ENCODE measurements around the gene AIMP2.
"Not testable (repeated sequence)": the region's sequence is repeated elsewhere in the genome, so short reads cannot be mapped to it uniquely, and the experiment has no call there.

The AIMP2 gene

GRCh38 chr7:6008668-6009611 lies at the start of gene AIMP2, which contains the start of gene PMS2:
Gene AIMP2 (plus strand): TSS chr7:6009272. CDS start chr7:6009364, 92 bp downstream.
Gene PMS2 (minus strand): TSS chr7:6009049. CDS start chr7:6009019, 30 bp downstream.
- DNase-seq, result peak; percentile 99

DNA sequence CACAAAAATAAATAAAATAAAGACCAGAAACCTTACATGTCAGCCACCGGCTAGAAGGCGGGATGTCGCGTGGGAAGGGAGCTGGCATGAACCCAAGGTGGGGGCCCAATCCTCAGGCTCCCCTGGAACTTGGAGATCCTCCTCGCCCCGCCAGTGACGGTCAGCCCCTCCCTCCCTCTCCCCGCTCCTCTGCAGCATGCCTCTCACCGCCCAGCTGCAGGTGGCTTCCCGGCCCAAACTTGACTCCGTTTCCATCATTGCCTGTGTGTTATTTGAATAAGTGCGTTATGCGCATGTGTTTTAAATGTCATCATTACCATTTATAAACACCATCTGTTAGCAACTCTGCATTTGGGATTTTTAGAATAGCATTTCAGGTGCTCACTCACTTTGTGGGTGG lies 45.9 kb upstream of the AIMP2 start:
- DNase-seq, result not testable (repeated sequence)

GRCh38 chr7:5963810-5964209 lies 45.3 kb upstream of the AIMP2 start:
- DNase-seq, result not testable (repeated sequence)

GRCh38 chr7:5970347-5970911 lies 38.6 kb upstream of the AIMP2 start, which contains the start of gene RSPH10B:
Gene RSPH10B (minus strand): TSS chr7:5970689. CDS start chr7:5967116, 3,573 bp downstream.
- DNase-seq, result not testable (repeated sequence)

DNA sequence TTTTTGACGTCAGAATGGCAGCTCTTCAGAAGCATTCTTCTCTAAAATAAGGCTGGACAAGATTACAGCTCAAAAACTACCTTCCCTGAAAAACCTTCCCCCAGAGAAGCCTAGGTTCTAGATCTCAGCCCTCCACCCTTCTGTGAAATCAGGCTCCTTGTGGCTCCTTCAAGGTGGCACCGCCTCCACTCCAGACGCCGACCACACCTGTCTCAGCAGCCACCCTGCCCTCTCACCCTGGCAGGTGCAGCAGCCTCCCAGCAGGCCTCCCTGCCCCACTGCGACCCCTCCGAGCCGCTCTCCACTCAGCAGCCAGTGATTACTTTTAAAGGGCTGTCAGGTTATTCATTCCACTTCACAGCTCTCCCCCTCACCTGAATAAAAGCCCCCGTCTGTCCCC lies 35.5 kb upstream of the AIMP2 start:
- DNase-seq, result not testable (repeated sequence)

GRCh38 chr7:5979680-5980314 lies 29.3 kb upstream of the AIMP2 start:
- not testable (repeated sequence) for DNase-seq

GRCh38 chr7:5987061-5987460 lies 22.0 kb upstream of the AIMP2 start:
- DNase-seq, result not testable (repeated sequence)

GRCh38 chr7:5997210-5997808 lies 11.8 kb upstream of the AIMP2 start:
- peak; percentile 73 for DNase-seq

DNA sequence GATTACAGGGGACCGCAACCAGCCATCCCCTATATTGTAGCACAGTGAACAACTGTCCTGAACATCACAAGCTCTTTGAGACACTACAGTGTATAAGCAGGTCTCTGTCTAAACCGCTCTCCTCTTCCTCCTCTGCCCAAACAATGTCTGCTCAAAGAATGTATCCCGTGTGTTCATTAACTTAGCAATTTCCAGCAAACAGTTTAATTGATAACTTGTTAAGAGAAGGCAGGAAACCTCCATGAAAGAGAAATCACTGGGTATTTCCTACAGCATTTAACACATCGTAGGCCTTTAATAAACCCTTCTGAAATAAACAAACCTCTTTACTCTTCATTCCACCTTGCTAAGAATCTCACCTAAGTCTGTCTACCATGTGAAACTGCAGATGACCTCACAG lies 1.7 kb upstream of the AIMP2 start:
- no peak for DNase-seq

DNA sequence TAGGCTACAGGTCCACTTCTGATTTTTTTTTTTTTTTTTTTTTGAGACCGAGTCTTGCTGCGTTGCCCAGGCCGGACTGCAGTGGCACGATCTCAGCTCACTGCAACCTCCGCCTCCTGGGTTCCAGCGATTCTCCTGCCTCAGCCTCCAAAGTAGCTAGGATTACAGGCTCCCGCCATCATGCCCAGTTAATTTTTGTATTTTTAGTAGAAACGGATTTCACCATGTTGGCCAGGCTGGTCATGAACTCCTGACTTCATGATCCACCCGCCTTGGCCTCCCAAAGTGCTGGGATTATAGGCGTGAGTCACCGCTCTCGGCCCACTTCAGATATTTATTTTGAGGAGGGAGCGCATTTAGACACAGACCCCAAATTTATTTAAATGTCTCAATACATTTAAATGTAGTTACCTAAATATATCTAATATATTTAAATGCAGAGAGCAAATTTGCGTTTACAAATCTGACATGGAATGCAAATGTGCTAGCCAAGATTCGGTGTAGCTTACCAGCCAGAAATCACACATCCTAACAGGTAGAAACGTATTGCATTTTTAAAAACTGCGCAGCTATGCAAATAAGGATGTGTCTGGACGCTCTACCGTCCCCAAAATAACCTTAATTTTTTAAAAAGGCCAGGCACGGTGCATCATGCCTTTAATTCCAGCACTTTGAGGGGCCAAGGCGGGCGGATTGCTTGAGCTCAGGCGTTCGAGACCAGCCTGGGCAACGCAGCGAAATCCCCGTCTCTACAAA lies 1.1 kb upstream of the AIMP2 start:
- not testable (repeated sequence) for DNase-seq

DNA sequence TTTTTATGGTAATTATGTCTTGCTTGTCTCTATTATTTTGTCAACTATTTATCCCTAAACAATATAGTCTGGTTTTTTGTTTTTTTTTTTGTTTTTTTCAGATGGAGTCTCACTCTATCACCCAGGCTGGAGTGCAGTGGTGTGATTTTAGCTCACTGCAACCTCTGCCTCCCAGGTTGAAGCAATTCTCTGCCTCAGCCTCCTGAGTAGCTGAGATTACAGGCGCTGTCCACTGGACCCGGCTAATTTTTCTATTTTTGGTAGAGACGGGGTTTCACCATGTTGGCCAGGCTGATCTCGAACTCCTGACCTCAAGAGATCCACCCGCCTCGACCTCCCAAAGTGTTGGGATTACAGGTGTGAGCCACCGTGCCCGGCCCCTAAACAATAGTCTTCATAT lies 1.3 kb downstream of the AIMP2 start:
- DNase-seq, result peak; percentile 55

- no peak for DNase-seq
Observed at GRCh38 chr7:6011541-6011940, 2.5 kb downstream of the AIMP2 start.

DNA sequence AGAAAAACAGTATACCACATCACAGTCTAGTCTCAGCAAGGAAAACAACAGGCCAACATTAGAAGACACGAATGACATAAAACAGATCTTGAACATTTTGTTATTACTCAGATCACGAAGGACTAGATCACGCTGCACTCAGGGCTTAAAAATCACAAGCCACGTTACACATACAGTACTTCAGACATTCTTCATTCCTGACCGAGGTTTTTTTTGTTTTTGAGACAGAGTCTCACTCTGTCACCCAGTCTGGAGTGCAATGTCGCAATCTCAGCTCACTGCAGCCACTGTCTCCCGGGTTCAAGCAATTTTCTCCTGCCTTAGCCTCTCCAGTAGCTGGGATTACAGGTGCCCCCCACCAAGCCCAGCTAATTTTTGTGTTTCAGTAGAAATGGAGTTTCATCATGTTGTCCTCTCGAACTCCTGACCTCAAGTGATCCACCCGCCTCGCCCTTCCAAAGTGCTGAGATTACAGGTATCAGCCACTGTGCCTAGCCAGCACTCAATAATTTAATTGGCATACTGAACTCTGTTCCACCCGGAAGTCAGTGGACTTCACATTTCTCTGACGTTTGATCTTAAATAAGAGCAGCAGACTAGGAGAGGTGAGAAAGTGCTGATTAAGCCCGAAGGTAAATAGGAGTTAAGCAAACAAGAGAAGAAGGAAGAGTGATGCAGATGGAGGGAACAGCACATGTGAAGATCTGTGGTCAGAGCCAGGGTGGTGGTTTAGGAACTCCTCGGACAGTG lies 3.5 kb downstream of the AIMP2 start:
- DNase-seq, result no peak

DNA sequence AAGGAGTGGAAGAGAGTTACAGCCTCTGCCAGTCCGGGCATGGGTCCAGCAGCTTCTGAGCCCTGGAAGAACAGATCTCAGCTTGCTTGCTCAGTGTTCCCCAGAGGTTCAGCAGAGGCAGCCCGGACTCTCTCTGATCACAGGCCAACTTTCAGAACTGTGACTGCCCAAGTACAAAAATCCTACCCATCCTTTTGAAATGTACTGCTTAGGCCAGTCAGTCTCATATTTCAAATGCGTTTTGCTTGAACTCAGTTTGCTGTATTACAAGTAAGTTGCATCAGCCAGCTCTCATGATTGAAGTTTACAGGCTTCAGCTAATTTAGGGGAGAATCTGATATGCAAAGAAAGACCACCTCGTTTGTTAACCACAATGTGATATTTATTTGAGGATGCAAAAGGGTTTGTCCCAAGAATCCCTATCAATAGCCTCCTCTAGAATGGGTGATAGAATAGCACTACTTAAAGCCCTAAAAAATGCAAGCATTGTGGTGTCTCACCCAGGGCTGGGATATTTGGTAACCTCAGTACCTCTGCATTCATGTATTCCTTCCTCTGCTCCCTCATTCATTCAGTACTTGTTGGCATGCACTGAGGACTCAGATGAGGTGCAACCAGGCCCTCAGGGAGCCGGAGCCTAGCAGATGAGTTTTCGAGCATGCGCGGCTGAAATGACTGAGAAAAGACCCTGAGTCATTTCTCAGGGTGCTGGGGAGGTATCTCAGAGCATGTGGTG lies 7.0 kb downstream of the AIMP2 start:
- no peak for DNase-seq

DNA sequence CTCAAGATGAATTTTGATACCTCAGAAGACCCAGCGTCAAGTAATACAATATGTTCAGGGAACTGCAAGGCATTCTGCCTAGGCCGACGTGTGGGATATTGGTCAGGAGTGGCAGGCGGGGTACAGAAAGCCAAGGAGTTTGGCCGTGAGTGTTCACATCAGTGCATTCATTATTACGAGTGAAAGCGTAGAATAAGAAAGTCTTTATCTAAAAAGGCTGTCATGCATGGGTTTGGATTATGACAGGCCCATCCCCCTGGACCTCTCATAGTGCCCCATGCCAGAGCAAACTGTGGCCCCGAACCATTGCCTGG lies 7.5 kb downstream of the AIMP2 start:
- no peak for DNase-seq

DNA sequence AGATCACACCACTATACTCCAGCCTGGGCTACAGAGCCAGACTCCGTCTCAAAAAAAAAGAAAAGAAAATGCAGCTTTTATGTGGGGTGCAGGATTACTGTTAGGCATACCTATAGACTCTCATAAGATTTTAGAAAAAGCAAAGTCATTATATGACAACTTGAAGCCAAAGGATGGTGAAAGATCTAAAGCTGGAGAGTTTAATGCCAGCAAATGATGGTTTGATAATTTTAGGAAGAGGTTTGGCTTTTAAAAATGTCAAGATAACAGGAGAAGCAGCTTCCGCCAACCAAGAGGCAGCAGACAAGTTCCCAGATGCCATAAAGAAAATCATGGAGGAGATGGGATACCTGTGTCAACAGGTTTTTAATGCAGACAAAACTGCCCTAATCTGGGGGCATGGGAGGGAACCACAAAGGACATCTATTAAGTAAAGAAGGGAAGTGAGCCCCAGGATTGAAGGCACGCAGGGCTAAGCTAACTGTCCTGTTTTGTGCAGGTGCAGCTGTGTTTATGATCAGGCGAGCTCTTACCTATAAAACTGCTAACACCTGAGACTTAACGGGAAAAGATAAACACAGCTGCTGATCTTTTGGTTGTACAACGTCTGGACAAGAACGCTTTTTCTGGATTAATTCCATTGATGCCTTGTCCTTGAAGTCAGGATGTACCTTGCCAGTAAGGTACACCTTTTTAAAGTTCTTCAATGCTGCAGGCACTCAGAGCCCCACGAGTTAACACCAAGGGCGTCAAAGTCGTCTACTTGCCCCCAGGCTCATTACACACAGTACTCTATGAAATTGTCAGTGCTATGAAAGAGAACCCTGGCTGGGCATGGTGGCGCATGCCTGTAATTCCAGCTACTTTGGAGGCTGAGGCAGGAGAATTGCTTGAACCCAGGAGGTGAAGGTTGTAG lies 11.6 kb downstream of the AIMP2 start:
- no peak for DNase-seq

- no peak for DNase-seq
Observed at GRCh38 chr7:6022707-6023106, 13.6 kb downstream of the AIMP2 start.

DNA sequence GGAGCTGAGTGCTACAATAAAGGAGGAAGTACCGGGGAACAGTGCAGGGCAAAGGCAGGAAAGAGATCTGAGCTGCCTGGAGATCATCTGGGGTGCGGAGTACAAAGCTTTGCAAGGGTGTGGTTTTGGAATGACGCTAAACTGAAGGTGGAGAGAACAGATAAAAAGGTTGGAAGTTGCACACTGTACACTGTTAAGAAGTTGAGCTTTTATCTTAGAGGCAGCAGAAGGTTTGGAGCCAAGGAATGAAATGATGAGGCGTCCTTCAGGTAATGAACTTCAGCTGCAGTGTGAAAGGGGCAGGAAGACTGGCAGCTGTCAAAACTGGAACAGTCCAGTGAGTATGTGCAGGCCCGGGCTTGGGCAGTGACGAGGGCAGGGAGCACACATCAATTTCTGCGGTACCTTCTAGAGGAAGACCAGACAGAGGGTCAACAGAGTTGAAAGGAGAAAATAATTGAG lies 14.9 kb downstream of the AIMP2 start:
- no peak for DNase-seq

DNA sequence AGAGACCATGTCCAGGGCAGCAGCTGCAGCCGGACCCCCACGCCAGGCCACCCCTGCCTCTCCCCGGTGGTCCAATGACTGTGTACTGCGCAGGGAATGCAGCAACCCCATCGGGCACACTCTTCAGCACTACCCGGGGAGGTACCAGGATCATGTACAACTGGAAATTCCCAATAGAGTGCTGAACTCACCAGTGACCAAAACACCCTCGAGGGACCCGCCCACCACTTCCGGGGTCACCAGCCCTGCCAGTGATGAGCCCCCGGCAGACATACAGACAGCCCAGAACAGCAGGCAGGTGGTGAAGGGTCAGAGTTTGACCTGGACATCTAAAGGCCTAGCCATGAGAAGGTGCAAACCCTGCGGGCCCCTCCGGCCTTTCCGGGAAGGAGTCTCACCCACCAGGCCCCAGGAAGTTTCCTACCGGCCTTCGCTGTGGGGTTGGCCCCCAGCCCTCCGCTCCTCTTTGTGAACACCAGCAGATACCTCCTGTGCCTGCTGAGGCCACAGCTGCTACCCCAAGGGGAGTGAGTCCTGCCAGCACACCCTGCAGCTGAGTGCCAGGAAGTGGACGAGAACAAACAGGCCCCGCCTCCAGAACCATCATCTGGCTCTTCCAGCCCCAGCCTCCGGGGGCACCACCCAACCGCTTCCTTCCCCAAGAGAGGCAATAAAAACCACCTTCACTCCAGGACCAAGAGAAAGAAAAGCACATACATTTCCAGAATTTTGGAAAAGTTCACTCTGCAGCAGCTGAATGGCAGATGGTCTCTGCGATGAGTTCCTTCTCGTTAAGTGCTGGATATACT lies 17.1 kb downstream of the AIMP2 start:
- DNase-seq, result peak; percentile 86

All from activated effector memory CD4-positive, alpha-beta T cell treated with anti-CD3 and anti-CD28 coated beads, Interleukin-2, amount 50 U/mL, for 16 hours (primary cell).